DND-41 (cell line): ENCODE results near the gene BORCS5.

Experiments
- ATAC-seq: fragments of 200-7000 bp; cut with Tn5 transposase; 3 replicates; pipeline ENCODE4 v1.9.1; 2021; ENCODE audit warnings: low read depth; ENCODE audit not compliant: insufficient read depth
- DNase-seq: peaks from one replicate; pipeline ENCODE4 v3.0.0-alpha.2; 2020
- H2AFZ ChIP-seq: 2 replicates; pipeline ENCODE4 v1.6.0; 2012; ENCODE audit warnings: low read depth, low read length
- H3K27ac ChIP-seq: 2 replicates; pipeline ENCODE4 v1.5.1; 2012; ENCODE audit warnings: low read length, inconsistent platforms
- H3K27me3 ChIP-seq: fragments of 200-600 bp; sonication (generic); 2 replicates; pipeline ENCODE4 v1.6.0; 2012; ENCODE audit warnings: low read length, mild to moderate bottlenecking, inconsistent platforms; ENCODE audit not compliant: insufficient read depth, poor library complexity
- H3K36me3 ChIP-seq: 2 replicates; pipeline ENCODE4 v1.5.1; 2012; ENCODE audit warnings: low read length, inconsistent platforms; ENCODE audit not compliant: insufficient read depth
- H3K4me1 ChIP-seq: 2 replicates; pipeline ENCODE4 v1.5.1; 2012; ENCODE audit warnings: mild to moderate bottlenecking, low read length; ENCODE audit not compliant: insufficient read depth
- H3K4me2 ChIP-seq: 2 replicates; pipeline ENCODE4 v1.6.0; 2012; ENCODE audit warnings: mild to moderate bottlenecking, moderate library complexity, low read length, inconsistent platforms; ENCODE audit not compliant: insufficient read depth
- H3K4me3 ChIP-seq, 2 experiments: fragments of 200-600 bp in 1 of 2; shearing (Covaris generic) in 1 of 2; 2 replicates each; pipeline ENCODE4 v1.5.1; 2012 to 2016; ENCODE audit warnings: inconsistent platforms in 2 of 2, low read length in 2 of 2, mild to moderate bottlenecking in 2 of 2, low read depth in 1 of 2, moderate library complexity in 1 of 2
- H3K79me2 ChIP-seq: 2 replicates; pipeline ENCODE4 v1.6.0; 2012; ENCODE audit warnings: low read length, inconsistent platforms; ENCODE audit not compliant: insufficient read depth
- H3K9ac ChIP-seq: 2 replicates; pipeline ENCODE4 v1.6.0; 2012; ENCODE audit warnings: low read depth, mild to moderate bottlenecking, inconsistent platforms, low read length, moderate library complexity
- H3K9me3 ChIP-seq: 2 replicates; pipeline ENCODE4 v1.5.1; 2012; ENCODE audit warnings: low read length, moderate library complexity, mild to moderate bottlenecking, inconsistent platforms; ENCODE audit not compliant: insufficient read depth, severe bottlenecking
- H4K20me1 ChIP-seq: 2 replicates; pipeline ENCODE4 v1.6.0; 2012; ENCODE audit warnings: low read length; ENCODE audit not compliant: insufficient read depth
- CTCF ChIP-seq: IDR thresholded peaks from 2 replicates; pipeline ENCODE4 v1.5.1; 2012; ENCODE audit warnings: borderline replicate concordance, low read length, moderate library complexity, mild to moderate bottlenecking; ENCODE audit not compliant: poor library complexity, severe bottlenecking; ENCODE audit errors: extremely low read depth
- EZH2 ChIP-seq: IDR thresholded peaks from 3 replicates; pipeline ENCODE4 v1.6.1; 2012; ENCODE audit warnings: borderline replicate concordance, low read depth, mild to moderate bottlenecking, moderate library complexity, low read length, inconsistent platforms; ENCODE audit not compliant: severe bottlenecking

Gene BORCS5

GRCh38 chr12:12432364-12432763 lies 75.5 kb downstream of the BORCS5 start:
- Histone ChIP-seq H3K27me3 (no peaks in the 10 kb centered on the region), H3K4me1 (no peaks in the 10 kb centered on the region), H3K27ac (no peak overlapping the region), H3K9me3 (no peaks in the 10 kb centered on the region), H3K4me3 (no peak overlapping the region), H3K9ac (no peak overlapping the region), H2AFZ (no peak overlapping the region), H4K20me1 (no peaks in the 10 kb centered on the region), H3K36me3 (peaks cover 4% of the 10 kb centered on the region; the same call in 1 of the 2 replicates), H3K4me2 (no peak overlapping the region), H3K79me2 (no peaks in the 10 kb centered on the region)
- ATAC-seq (no peak), DNase-seq (no peak)
- TF ChIP-seq EZH2: no peak
- TF ChIP-seq CTCF: no peak

DNA sequence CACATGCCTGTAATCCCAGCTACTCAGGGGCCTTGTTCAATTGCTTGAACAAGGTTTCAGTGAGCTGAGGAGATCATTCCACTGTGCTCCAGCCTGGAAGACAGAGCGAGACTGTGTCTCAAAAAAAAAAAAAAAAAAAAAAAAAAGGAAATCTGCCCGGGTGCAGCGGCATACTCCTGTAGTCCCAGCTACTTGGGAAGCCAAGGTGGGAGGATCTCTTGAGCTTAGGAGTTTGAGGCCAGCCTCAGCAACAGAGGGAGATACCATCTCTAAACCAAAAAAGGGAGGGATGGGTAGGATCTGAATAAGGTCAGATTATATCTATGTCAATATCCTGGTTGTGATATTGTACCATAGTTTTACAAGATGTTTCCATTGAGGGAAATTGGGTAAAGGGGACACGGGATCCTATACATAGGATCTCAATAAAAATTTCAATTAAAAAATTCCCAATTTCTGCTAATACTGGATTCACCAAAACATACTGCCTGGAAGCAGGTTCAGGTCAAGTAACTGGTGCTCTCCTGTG lies 76.4 kb downstream of the BORCS5 start:
- no peaks in the 10 kb centered on the region for H3K9me3 ChIP-seq
- no peaks in the 10 kb centered on the region for H3K79me2 ChIP-seq
- no peaks in the 10 kb centered on the region for H3K4me1 ChIP-seq
- H3K4me3 ChIP-seq: no peak overlapping the region
- no peak overlapping the region for H3K9ac ChIP-seq
- no peak overlapping the region for H2AFZ ChIP-seq
- H3K27ac ChIP-seq: no peak overlapping the region
- no peaks in the 10 kb centered on the region for H4K20me1 ChIP-seq
- ATAC-seq (no peak), DNase-seq (no peak)
- H3K4me2 ChIP-seq: no peak overlapping the region
- no peaks in the 10 kb centered on the region for H3K27me3 ChIP-seq
- TF ChIP-seq CTCF: no peak
- no peak for TF ChIP-seq EZH2
- H3K36me3 ChIP-seq: peaks cover 4% of the 10 kb centered on the region; the same call in 1 of the 2 replicates

- Histone ChIP-seq H3K4me3 (no peak overlapping the region), H3K9me3 (no peaks in the 10 kb centered on the region), H3K36me3 (peaks cover 4% of the 10 kb centered on the region; the same call in 1 of the 2 replicates), H3K9ac (no peak overlapping the region), H3K4me2 (no peak overlapping the region), H3K27ac (no peak overlapping the region), H4K20me1 (no peaks in the 10 kb centered on the region), H3K79me2 (no peaks in the 10 kb centered on the region), H2AFZ (no peak overlapping the region), H3K27me3 (no peaks in the 10 kb centered on the region), H3K4me1 (peaks cover 11% of the 10 kb centered on the region)
- no peak for ATAC-seq
- DNase-seq: no peak
- TF ChIP-seq CTCF: no peak
- no peak for TF ChIP-seq EZH2
These were observed 80.0 kb downstream of the BORCS5 start for GRCh38 chr12:12436831-12437345.

GRCh38 chr12:12439636-12440035 lies 82.8 kb downstream of the BORCS5 start:
- no peaks in the 10 kb centered on the region for H4K20me1 ChIP-seq
- H3K27ac ChIP-seq: no peak overlapping the region
- DNase-seq (no peak), ATAC-seq (no peak)
- peaks cover 4% of the 10 kb centered on the region; the same call in 1 of the 2 replicates for H3K36me3 ChIP-seq
- no peak overlapping the region for H3K9ac ChIP-seq
- no peaks in the 10 kb centered on the region for H3K79me2 ChIP-seq
- H3K4me3 ChIP-seq: no peak overlapping the region
- TF ChIP-seq CTCF (no peak), EZH2 (no peak)
- peaks cover 12% of the 10 kb centered on the region for H3K4me1 ChIP-seq
- no peaks in the 10 kb centered on the region for H3K9me3 ChIP-seq
- no peaks in the 10 kb centered on the region for H3K27me3 ChIP-seq
- no peak overlapping the region for H2AFZ ChIP-seq
- H3K4me2 ChIP-seq: no peak overlapping the region
